NCI-H146 treated with DMSO at 0.1 percent for 48 hours (cell line): ENCODE measurements around the gene KRTAP10-4.
"Not testable (repeated sequence)": the region's sequence is repeated elsewhere in the genome, so short reads cannot be mapped to it uniquely, and the experiment has no call there.

Source experiments
- DNase-seq: peaks from one replicate; lab custom pipeline; 2025; ENCODE audit not compliant: unreplicated experiment; lab: John Stamatoyannopoulos, UW

KRTAP10-4 gene

GRCh38 chr21:44596068-44596725 is 22.7 kb downstream of the KRTAP10-4 start:
- no peak for DNase-seq

- DNase-seq, result no peak
Observed at GRCh38 chr21:44598061-44598460, 24.5 kb downstream of the KRTAP10-4 start.

- DNase-seq, result no peak
Observed at GRCh38 chr21:44599264-44600029, 25.9 kb downstream of the KRTAP10-4 start.

- DNase-seq, result not testable (repeated sequence)
Observed at GRCh38 chr21:44600118-44600978, 26.8 kb downstream of the KRTAP10-4 start, which contains the start of gene KRTAP10-7. TSS of gene KRTAP10-7 (plus strand) at chr21:44600597. CDS start at chr21:44600622, 25 bp downstream.

GRCh38 chr21:44601091-44601490 is 27.6 kb downstream of the KRTAP10-4 start:
- not testable (repeated sequence) for DNase-seq

GRCh38 chr21:44601596-44602462 is 28.3 kb downstream of the KRTAP10-4 start:
- no peak for DNase-seq

- no peak for DNase-seq
Observed at GRCh38 chr21:44602463-44602850, 28.9 kb downstream of the KRTAP10-4 start.

- DNase-seq, result no peak
Observed at GRCh38 chr21:44603109-44603875, 29.8 kb downstream of the KRTAP10-4 start.

- DNase-seq, result no peak
Observed at GRCh38 chr21:44603911-44604310, 30.4 kb downstream of the KRTAP10-4 start.

- DNase-seq, result no peak
Observed at GRCh38 chr21:44606495-44606894, 33.0 kb downstream of the KRTAP10-4 start.

GRCh38 chr21:44609193-44609592 is 35.7 kb downstream of the KRTAP10-4 start:
- no peak for DNase-seq

GRCh38 chr21:44610157-44610843 is 36.8 kb downstream of the KRTAP10-4 start:
- DNase-seq, result not testable (repeated sequence)

GRCh38 chr21:44611551-44611950 is 38.0 kb downstream of the KRTAP10-4 start:
- DNase-seq, result no peak

GRCh38 chr21:44612029-44612486 is 38.5 kb downstream of the KRTAP10-4 start, which contains the start of gene KRTAP10-8:
TSS of gene KRTAP10-8 (plus strand) at chr21:44612079. CDS start at chr21:44612101, 22 bp downstream.
- no peak for DNase-seq

GRCh38 chr21:44612669-44613229 is 39.2 kb downstream of the KRTAP10-4 start:
- DNase-seq, result no peak

- no peak for DNase-seq
Observed at GRCh38 chr21:44613386-44614155, 40.0 kb downstream of the KRTAP10-4 start.

GRCh38 chr21:44614161-44614631 is 40.7 kb downstream of the KRTAP10-4 start:
- DNase-seq, result no peak

GRCh38 chr21:44614961-44615391 is 41.4 kb downstream of the KRTAP10-4 start:
- no peak for DNase-seq
